ENCODE data around the gene MPZL1.
"Not testable (repeated sequence)": the region's sequence is repeated elsewhere in the genome, so short reads cannot be mapped to it uniquely, and the experiment has no call there.

Gene MPZL1

GRCh38 chr1:167815650-167816049 is 93.9 kb downstream of the MPZL1 start:
- no peak for DNase-seq (ENCODE audit: low spot score in 2 of 2)
- no peaks in the 10 kb centered on the region for H3K36me3 ChIP-seq (replicated peaks)
- no peaks in the 10 kb centered on the region for H3K27me3 ChIP-seq (ENCODE audit: low read depth)
- in situ Hi-C loops (cut with MboI; ENCODE audit: low sequenced_read_pairs) = no loop called here
- peaks cover 10% of the 10 kb centered on the region for H3K9me3 ChIP-seq
- H3K4me3 ChIP-seq = no peak overlapping the region
- peaks cover 3% of the 10 kb centered on the region; the same call in 1 of the 2 replicates for H3K4me1 ChIP-seq

GRCh38 chr1:167819849-167820683 is 98.3 kb downstream of the MPZL1 start:
- H3K36me3 ChIP-seq (replicated peaks) = no peaks in the 10 kb centered on the region
- H3K9me3 ChIP-seq = peaks cover 10% of the 10 kb centered on the region
- peaks cover 3% of the 10 kb centered on the region; the same call in 1 of the 2 replicates for H3K4me1 ChIP-seq
- DNase-seq (ENCODE audit: low spot score in 2 of 2) = peak; percentile 53 to 79
- no peaks in the 10 kb centered on the region for H3K27me3 ChIP-seq (ENCODE audit: low read depth)
- in situ Hi-C loops (cut with MboI; ENCODE audit: low sequenced_read_pairs) = no loop called here
- peak overlapping the region; percentile 8; the same call in 1 of the 2 replicates for H3K4me3 ChIP-seq

GRCh38 chr1:167820684-167821355 is 99.0 kb downstream of the MPZL1 start:
- no peaks in the 10 kb centered on the region for H3K27me3 ChIP-seq (ENCODE audit: low read depth)
- H3K9me3 ChIP-seq = peaks cover 3% of the 10 kb centered on the region
- no peaks in the 10 kb centered on the region for H3K36me3 ChIP-seq (replicated peaks)
- in situ Hi-C loops (cut with MboI; ENCODE audit: low sequenced_read_pairs) = no loop called here
- no peak for DNase-seq (ENCODE audit: low spot score in 2 of 2)
- no peak overlapping the region for H3K4me3 ChIP-seq
- H3K4me1 ChIP-seq = peaks cover 3% of the 10 kb centered on the region; the same call in 1 of the 2 replicates

GRCh38 chr1:167821356-167821685 is 99.5 kb downstream of the MPZL1 start:
- peaks cover 3% of the 10 kb centered on the region; the same call in 1 of the 2 replicates for H3K4me1 ChIP-seq
- H3K36me3 ChIP-seq (replicated peaks) = no peaks in the 10 kb centered on the region
- in situ Hi-C loops (cut with MboI; ENCODE audit: low sequenced_read_pairs) = no loop called here
- H3K27me3 ChIP-seq (ENCODE audit: low read depth) = no peaks in the 10 kb centered on the region
- no peak for DNase-seq (ENCODE audit: low spot score in 2 of 2)
- no peaks in the 10 kb centered on the region; the same call in 1 of the 2 replicates for H3K9me3 ChIP-seq
- H3K4me3 ChIP-seq = no peak overlapping the region

- in situ Hi-C loops (cut with MboI; ENCODE audit: low sequenced_read_pairs) = no loop called here
- H3K27me3 ChIP-seq (ENCODE audit: low read depth) = no peaks in the 10 kb centered on the region
- H3K4me1 ChIP-seq = no peaks in the 10 kb centered on the region; the same call in 1 of the 2 replicates
- no peak for DNase-seq (ENCODE audit: low spot score in 2 of 2)
- H3K4me3 ChIP-seq = no peak overlapping the region
- no peaks in the 10 kb centered on the region for H3K9me3 ChIP-seq
- no peaks in the 10 kb centered on the region for H3K36me3 ChIP-seq (replicated peaks)
Observed at GRCh38 chr1:167821969-167822685, 100.3 kb downstream of the MPZL1 start.

GRCh38 chr1:167824163-167824794 is 102.5 kb downstream of the MPZL1 start:
- peaks cover 3% of the 10 kb centered on the region for H3K4me1 ChIP-seq

GRCh38 chr1:167825419-167826079 is 103.8 kb downstream of the MPZL1 start:
- Histone ChIP-seq H3K4me1 (peaks cover 13% of the 10 kb centered on the region), H3K9me3 (no peaks in the 10 kb centered on the region), H3K4me3 (no peak overlapping the region), H3K27me3 (ENCODE audit: low read depth) (no peaks in the 10 kb centered on the region), H3K36me3 (replicated peaks) (no peaks in the 10 kb centered on the region)
- in situ Hi-C loops (cut with MboI; ENCODE audit: low sequenced_read_pairs) = no loop called here
- DNase-seq (ENCODE audit: low spot score in 2 of 2) = no peak

More at GRCh38 chr1:167824163-167824794, 102.5 kb downstream of the MPZL1 start:
- in situ Hi-C loops (cut with MboI; ENCODE audit: low sequenced_read_pairs) = no loop called here
- Histone ChIP-seq H3K27me3 (ENCODE audit: low read depth) (no peaks in the 10 kb centered on the region), H3K4me3 (no peak overlapping the region), H3K36me3 (replicated peaks) (no peaks in the 10 kb centered on the region), H3K9me3 (no peaks in the 10 kb centered on the region)
- DNase-seq (ENCODE audit: low spot score in 2 of 2) = no peak

GRCh38 chr1:167826127-167826526 is 104.3 kb downstream of the MPZL1 start:
- no peaks in the 10 kb centered on the region for H3K36me3 ChIP-seq (replicated peaks)
- no peaks in the 10 kb centered on the region for H3K9me3 ChIP-seq
- peaks cover 14% of the 10 kb centered on the region for H3K4me1 ChIP-seq
- no peaks in the 10 kb centered on the region for H3K27me3 ChIP-seq (ENCODE audit: low read depth)
- DNase-seq (ENCODE audit: low spot score in 2 of 2) = peak in 1 of 2 experiments; percentile 0
- in situ Hi-C loops (cut with MboI; ENCODE audit: low sequenced_read_pairs) = no loop called here
- no peak overlapping the region for H3K4me3 ChIP-seq

GRCh38 chr1:167829868-167830267 is 108.1 kb downstream of the MPZL1 start:
- Histone ChIP-seq H3K27me3 (ENCODE audit: low read depth) (no peaks in the 10 kb centered on the region), H3K9me3 (no peaks in the 10 kb centered on the region), H3K4me3 (no peak overlapping the region), H3K4me1 (peaks cover 14% of the 10 kb centered on the region), H3K36me3 (replicated peaks) (no peaks in the 10 kb centered on the region)
- in situ Hi-C loops (cut with MboI; ENCODE audit: low sequenced_read_pairs) = no loop called here
- peak in 1 of 2 experiments; percentile 68 for DNase-seq (ENCODE audit: low spot score in 2 of 2)

- H3K4me3 ChIP-seq; DNase-seq (ENCODE audit: low spot score in 2 of 2); H3K36me3 ChIP-seq (replicated peaks); in situ Hi-C loops (cut with MboI; ENCODE audit: low sequenced_read_pairs); H3K27me3 ChIP-seq (ENCODE audit: low read depth); H3K9me3 ChIP-seq: not testable (repeated sequence)
- H3K4me1 ChIP-seq = peaks cover 14% of the 10 kb centered on the region
Observed at GRCh38 chr1:167830668-167831067, 108.9 kb downstream of the MPZL1 start.

- no peak overlapping the region for H3K4me3 ChIP-seq
- no peak for DNase-seq (ENCODE audit: low spot score in 2 of 2)
- in situ Hi-C loops (cut with MboI; ENCODE audit: low sequenced_read_pairs) = no loop called here
- peaks cover 14% of the 10 kb centered on the region for H3K4me1 ChIP-seq
- no peaks in the 10 kb centered on the region for H3K27me3 ChIP-seq (ENCODE audit: low read depth)
- no peaks in the 10 kb centered on the region for H3K9me3 ChIP-seq
- H3K36me3 ChIP-seq (replicated peaks) = no peaks in the 10 kb centered on the region
Observed at GRCh38 chr1:167832693-167833092, 110.9 kb downstream of the MPZL1 start.

- no peak for DNase-seq (ENCODE audit: low spot score in 2 of 2)
- no peaks in the 10 kb centered on the region for H3K36me3 ChIP-seq (replicated peaks)
- in situ Hi-C loops (cut with MboI; ENCODE audit: low sequenced_read_pairs) = no loop called here
Observed at GRCh38 chr1:167833904-167834303, 112.1 kb downstream of the MPZL1 start.

GRCh38 chr1:167836197-167836596 is 114.4 kb downstream of the MPZL1 start:
- in situ Hi-C loops (cut with MboI; ENCODE audit: low sequenced_read_pairs) = no loop called here
- Histone ChIP-seq H3K9me3 (no peaks in the 10 kb centered on the region), H3K4me1 (no peaks in the 10 kb centered on the region), H3K4me3 (no peak overlapping the region), H3K36me3 (replicated peaks) (no peaks in the 10 kb centered on the region), H3K27me3 (ENCODE audit: low read depth) (no peaks in the 10 kb centered on the region)
- no peak for DNase-seq (ENCODE audit: low spot score in 2 of 2)

More at GRCh38 chr1:167833904-167834303, 112.1 kb downstream of the MPZL1 start:
- Histone ChIP-seq H3K4me3 (no peak overlapping the region), H3K27me3 (ENCODE audit: low read depth) (no peaks in the 10 kb centered on the region), H3K4me1 (peaks cover 14% of the 10 kb centered on the region), H3K9me3 (no peaks in the 10 kb centered on the region)
